MM.1S (cell line): Measurements from ENCODE around the gene CMC1.

Source experiments
- CTCF ChIP-seq: fragments of 300-600 bp; sonication (generic); IDR thresholded peaks from 2 replicates; pipeline ENCODE4 v1.5.1; 2016; ENCODE audit warnings: antibody characterized with exemption, low read length, mixed read lengths
- EZH2 ChIP-seq: fragments of 300-600 bp; sonication (generic); optimal IDR thresholded peaks from 2 replicates; pipeline ENCODE3; 2017; ENCODE audit warnings: low read depth, mild to moderate bottlenecking, antibody characterized with exemption, low read length, mixed read lengths
- EZH2phosphoT487 ChIP-seq: fragments of 300-600 bp; sonication (generic); IDR thresholded peaks from 2 replicates; pipeline ENCODE4 v1.6.1; 2018; ENCODE audit warnings: antibody characterized with exemption, low read length

- TF ChIP-seq CTCF (no peak), EZH2 (no peak), EZH2phosphoT487 (no peak)
Observed at GRCh38 chr3:28335246-28335645, 93.8 kb downstream of the CMC1 start.
